SU-DHL-6 (cell line): ENCODE measurements around the gene RAMACL.

Experiments
- CTCF ChIP-seq: fragments of 200-600 bp; sonication (generic); IDR thresholded peaks from one replicate; pipeline ENCODE4 v1.5.1; 2017; ENCODE audit warnings: antibody characterized with exemption, mild to moderate bottlenecking, low read length, moderate library complexity; ENCODE audit not compliant: insufficient read depth, poor library complexity, severe bottlenecking
- EZH2phosphoT487 ChIP-seq: fragments of 200-600 bp; sonication (generic), shearing (Covaris generic); conservative IDR thresholded peaks from 2 replicates; pipeline ENCODE4 v1.6.1; 2018; ENCODE audit warnings: mild to moderate bottlenecking, antibody characterized with exemption, low read length, moderate library complexity, mixed read lengths

GRCh38 chr6:166553563-166554271, 32.8 kb downstream of the RAMACL start:
- no peak for TF ChIP-seq EZH2phosphoT487
- TF ChIP-seq CTCF, result no peak
